ENCODE data around the gene MAPK12.
"Not testable (repeated sequence)": the region's sequence is repeated elsewhere in the genome, so short reads cannot be mapped to it uniquely, and the experiment has no call there.

Gene MAPK12

GRCh38 chr22:50278461-50278860, 17.0 kb upstream of the MAPK12 start:
- in situ Hi-C loops (cut with HindIII; ENCODE audit: low sequenced_read_pairs), result no loop called here
- no peak for TF ChIP-seq CTCF (IDR thresholded peaks at IDR 0.05; ENCODE audit: low read depth, low read length, missing control alignments)
- H3K4me3 ChIP-seq (ENCODE audit: low read depth, low read length), result no peak overlapping the region

GRCh38 chr22:50277761-50278160, 16.3 kb upstream of the MAPK12 start:
- H3K4me3 ChIP-seq (ENCODE audit: low read depth, low read length), result no peak overlapping the region

More at GRCh38 chr22:50278461-50278860, 17.0 kb upstream of the MAPK12 start:
- DNase-seq (ENCODE audit: low read depth), result no peak

GRCh38 chr22:50276143-50276542, 14.7 kb upstream of the MAPK12 start:
- DNase-seq (ENCODE audit: low read depth), result no peak
- no peak overlapping the region for H3K4me3 ChIP-seq (ENCODE audit: low read depth, low read length)
- peak; percentile 41 for TF ChIP-seq CTCF (IDR thresholded peaks at IDR 0.05; ENCODE audit: low read depth, low read length, missing control alignments)
- in situ Hi-C loops (cut with HindIII; ENCODE audit: low sequenced_read_pairs), result no loop called here

More at GRCh38 chr22:50277761-50278160, 16.3 kb upstream of the MAPK12 start:
- no peak for DNase-seq (ENCODE audit: low read depth)
- TF ChIP-seq CTCF (IDR thresholded peaks at IDR 0.05; ENCODE audit: low read depth, low read length, missing control alignments), result no peak
- in situ Hi-C loops (cut with HindIII; ENCODE audit: low sequenced_read_pairs), result no loop called here

GRCh38 chr22:50275181-50276055, 13.9 kb upstream of the MAPK12 start:
- no peak overlapping the region for H3K4me3 ChIP-seq (ENCODE audit: low read depth, low read length)
- DNase-seq (ENCODE audit: low read depth), result no peak
- in situ Hi-C loops (cut with HindIII; ENCODE audit: low sequenced_read_pairs), result no loop called here
- TF ChIP-seq CTCF (IDR thresholded peaks at IDR 0.05; ENCODE audit: low read depth, low read length, missing control alignments), result no peak

- in situ Hi-C loops (cut with HindIII; ENCODE audit: low sequenced_read_pairs), result no loop called here
- no peak for TF ChIP-seq CTCF (IDR thresholded peaks at IDR 0.05; ENCODE audit: low read depth, low read length, missing control alignments)
Observed at GRCh38 chr22:50274771-50275170, 13.3 kb upstream of the MAPK12 start.

GRCh38 chr22:50274311-50274710, 12.8 kb upstream of the MAPK12 start:
- DNase-seq (ENCODE audit: low read depth), result no peak
- TF ChIP-seq CTCF (IDR thresholded peaks at IDR 0.05; ENCODE audit: low read depth, low read length, missing control alignments), result peak; percentile 42
- in situ Hi-C loops (cut with HindIII; ENCODE audit: low sequenced_read_pairs), result no loop called here
- no peak overlapping the region for H3K4me3 ChIP-seq (ENCODE audit: low read depth, low read length)

More at GRCh38 chr22:50274771-50275170, 13.3 kb upstream of the MAPK12 start:
- DNase-seq (ENCODE audit: low read depth), result no peak
- H3K4me3 ChIP-seq (ENCODE audit: low read depth, low read length), result no peak overlapping the region

- in situ Hi-C loops (cut with HindIII; ENCODE audit: low sequenced_read_pairs); DNase-seq (ENCODE audit: low read depth); H3K4me3 ChIP-seq (ENCODE audit: low read depth, low read length): not testable (repeated sequence)
Observed at GRCh38 chr22:50273781-50274180, 12.3 kb upstream of the MAPK12 start.

- DNase-seq (ENCODE audit: low read depth); in situ Hi-C loops (cut with HindIII; ENCODE audit: low sequenced_read_pairs); H3K4me3 ChIP-seq (ENCODE audit: low read depth, low read length): not testable (repeated sequence)
Observed at GRCh38 chr22:50273352-50273751, 11.9 kb upstream of the MAPK12 start.
